HL-60 (cell line): ENCODE measurements around the gene ATP9B.

Experiments
- DNase-seq, 2 experiments: peaks; one replicate each; pipeline ENCODE4 v3.0.0-alpha.2; 2010 to 2020; ENCODE audit warnings: low read depth in 1 of 2, low spot score in 1 of 2
- H3K27ac ChIP-seq: fragments of 250-450 bp; sonication (Bioruptor Pico); replicated peaks from 2 replicates; pipeline ENCODE4 v1.5.1; 2020; ENCODE audit warnings: mild to moderate bottlenecking, moderate library complexity
- H3K27me3 ChIP-seq: fragments of 250-450 bp; sonication (Bioruptor Pico); 2 replicates; pipeline ENCODE4 v1.5.1; 2021; ENCODE audit warnings: mild to moderate bottlenecking, moderate library complexity; ENCODE audit not compliant: insufficient read depth, poor library complexity, severe bottlenecking
- H3K4me3 ChIP-seq: replicated peaks from 2 replicates; pipeline ENCODE4 v1.5.1; 2011; ENCODE audit warnings: mild to moderate bottlenecking, control low read depth, low read length; ENCODE audit not compliant: insufficient read depth
- GABPA ChIP-seq: IDR thresholded peaks from 2 replicates; pipeline ENCODE4 v1.6.1; 2012; ENCODE audit warnings: low read depth
- POLR2AphosphoS5 ChIP-seq: IDR thresholded peaks from 2 replicates; pipeline ENCODE4 v1.6.1; 2012; ENCODE audit warnings: low read depth
- SPI1 ChIP-seq: IDR thresholded peaks from 2 replicates; pipeline ENCODE4 v1.6.1; 2012; ENCODE audit warnings: low read depth, mild to moderate bottlenecking, borderline replicate concordance
- TF ChIP-seq, protein P1 (sequence below): IDR thresholded peaks from 2 replicates; pipeline ENCODE4 v1.6.1; 2012; ENCODE audit warnings: low read depth; ENCODE audit not compliant: insufficient replicate concordance
- TF ChIP-seq, protein P2 (sequence below): IDR thresholded peaks from one replicate; pipeline ENCODE4 v1.5.1; 2011; ENCODE audit warnings: low read length, control low read depth, inconsistent platforms; ENCODE audit not compliant: insufficient read depth

The ATP9B gene

DNA sequence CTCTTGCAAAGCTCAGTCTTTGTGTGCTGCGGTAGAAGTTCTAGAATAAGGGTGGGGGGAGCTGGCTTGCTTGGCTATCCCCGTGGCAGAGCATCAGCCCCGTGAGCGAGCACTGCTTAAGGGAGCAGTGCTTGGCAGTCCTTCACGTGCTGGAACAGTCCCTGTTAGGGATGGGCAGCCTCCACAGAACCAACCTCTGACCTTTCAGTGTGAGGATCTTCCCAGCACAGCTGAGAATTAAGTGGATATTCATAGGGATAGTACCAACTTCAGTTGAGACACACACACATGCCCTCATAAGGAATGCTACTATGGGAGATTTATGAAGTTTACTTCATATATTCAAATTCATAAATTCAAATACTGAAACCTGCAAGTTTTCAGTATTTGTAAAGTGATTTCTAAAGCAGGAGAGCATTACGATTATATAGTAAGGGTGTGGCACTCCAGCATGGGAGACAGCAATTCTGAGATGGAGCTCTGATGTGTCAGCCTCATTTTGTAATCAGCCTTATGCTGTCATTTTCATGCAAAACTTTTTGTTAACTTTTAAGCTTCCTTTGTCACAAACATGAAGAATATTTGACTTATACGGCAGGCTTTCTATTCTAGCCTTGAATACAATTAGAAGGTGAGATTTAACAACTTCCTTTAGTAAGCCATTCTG lies 39.5 kb downstream of the ATP9B start:
- no peak overlapping the region for H3K4me3 ChIP-seq
- H3K27me3 ChIP-seq: no peaks in the 10 kb centered on the region
- DNase-seq: no peak
- no peak overlapping the region for H3K27ac ChIP-seq
- TF ChIP-seq POLR2AphosphoS5: no peak
- TF ChIP-seq SPI1: no peak
- TF ChIP-seq, protein P1, sequence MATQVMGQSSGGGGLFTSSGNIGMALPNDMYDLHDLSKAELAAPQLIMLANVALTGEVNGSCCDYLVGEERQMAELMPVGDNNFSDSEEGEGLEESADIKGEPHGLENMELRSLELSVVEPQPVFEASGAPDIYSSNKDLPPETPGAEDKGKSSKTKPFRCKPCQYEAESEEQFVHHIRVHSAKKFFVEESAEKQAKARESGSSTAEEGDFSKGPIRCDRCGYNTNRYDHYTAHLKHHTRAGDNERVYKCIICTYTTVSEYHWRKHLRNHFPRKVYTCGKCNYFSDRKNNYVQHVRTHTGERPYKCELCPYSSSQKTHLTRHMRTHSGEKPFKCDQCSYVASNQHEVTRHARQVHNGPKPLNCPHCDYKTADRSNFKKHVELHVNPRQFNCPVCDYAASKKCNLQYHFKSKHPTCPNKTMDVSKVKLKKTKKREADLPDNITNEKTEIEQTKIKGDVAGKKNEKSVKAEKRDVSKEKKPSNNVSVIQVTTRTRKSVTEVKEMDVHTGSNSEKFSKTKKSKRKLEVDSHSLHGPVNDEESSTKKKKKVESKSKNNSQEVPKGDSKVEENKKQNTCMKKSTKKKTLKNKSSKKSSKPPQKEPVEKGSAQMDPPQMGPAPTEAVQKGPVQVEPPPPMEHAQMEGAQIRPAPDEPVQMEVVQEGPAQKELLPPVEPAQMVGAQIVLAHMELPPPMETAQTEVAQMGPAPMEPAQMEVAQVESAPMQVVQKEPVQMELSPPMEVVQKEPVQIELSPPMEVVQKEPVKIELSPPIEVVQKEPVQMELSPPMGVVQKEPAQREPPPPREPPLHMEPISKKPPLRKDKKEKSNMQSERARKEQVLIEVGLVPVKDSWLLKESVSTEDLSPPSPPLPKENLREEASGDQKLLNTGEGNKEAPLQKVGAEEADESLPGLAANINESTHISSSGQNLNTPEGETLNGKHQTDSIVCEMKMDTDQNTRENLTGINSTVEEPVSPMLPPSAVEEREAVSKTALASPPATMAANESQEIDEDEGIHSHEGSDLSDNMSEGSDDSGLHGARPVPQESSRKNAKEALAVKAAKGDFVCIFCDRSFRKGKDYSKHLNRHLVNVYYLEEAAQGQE: no peak
- TF ChIP-seq, protein P2, sequence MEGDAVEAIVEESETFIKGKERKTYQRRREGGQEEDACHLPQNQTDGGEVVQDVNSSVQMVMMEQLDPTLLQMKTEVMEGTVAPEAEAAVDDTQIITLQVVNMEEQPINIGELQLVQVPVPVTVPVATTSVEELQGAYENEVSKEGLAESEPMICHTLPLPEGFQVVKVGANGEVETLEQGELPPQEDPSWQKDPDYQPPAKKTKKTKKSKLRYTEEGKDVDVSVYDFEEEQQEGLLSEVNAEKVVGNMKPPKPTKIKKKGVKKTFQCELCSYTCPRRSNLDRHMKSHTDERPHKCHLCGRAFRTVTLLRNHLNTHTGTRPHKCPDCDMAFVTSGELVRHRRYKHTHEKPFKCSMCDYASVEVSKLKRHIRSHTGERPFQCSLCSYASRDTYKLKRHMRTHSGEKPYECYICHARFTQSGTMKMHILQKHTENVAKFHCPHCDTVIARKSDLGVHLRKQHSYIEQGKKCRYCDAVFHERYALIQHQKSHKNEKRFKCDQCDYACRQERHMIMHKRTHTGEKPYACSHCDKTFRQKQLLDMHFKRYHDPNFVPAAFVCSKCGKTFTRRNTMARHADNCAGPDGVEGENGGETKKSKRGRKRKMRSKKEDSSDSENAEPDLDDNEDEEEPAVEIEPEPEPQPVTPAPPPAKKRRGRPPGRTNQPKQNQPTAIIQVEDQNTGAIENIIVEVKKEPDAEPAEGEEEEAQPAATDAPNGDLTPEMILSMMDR: no peak
- TF ChIP-seq GABPA: no peak

DNA sequence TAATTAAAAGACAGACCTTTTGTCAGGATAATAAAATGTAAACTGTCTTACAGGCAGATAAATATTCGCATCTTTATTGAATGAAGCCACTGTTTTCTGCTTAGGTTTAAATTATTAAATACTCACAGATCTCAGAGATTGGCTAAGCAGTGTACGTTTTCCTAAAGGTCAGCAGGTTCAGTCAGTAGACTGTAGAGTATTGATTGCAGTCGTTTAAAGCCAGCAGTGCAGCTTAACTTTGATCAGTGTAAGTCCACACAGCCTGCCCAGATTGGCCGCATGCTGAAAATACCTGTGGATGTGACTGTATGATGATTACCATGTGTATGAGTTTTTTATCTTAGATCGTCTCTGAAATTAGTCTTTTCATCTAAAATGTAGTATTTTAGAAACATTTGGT lies 42.3 kb downstream of the ATP9B start:
- Histone ChIP-seq H3K27ac (no peak overlapping the region), H3K4me3 (no peak overlapping the region), H3K27me3 (no peaks in the 10 kb centered on the region)
- TF ChIP-seq SPI1 (no peak), GABPA (no peak), POLR2AphosphoS5 (no peak)
- TF ChIP-seq, protein P2: no peak
- TF ChIP-seq, protein P1: no peak
- no peak for DNase-seq

DNA sequence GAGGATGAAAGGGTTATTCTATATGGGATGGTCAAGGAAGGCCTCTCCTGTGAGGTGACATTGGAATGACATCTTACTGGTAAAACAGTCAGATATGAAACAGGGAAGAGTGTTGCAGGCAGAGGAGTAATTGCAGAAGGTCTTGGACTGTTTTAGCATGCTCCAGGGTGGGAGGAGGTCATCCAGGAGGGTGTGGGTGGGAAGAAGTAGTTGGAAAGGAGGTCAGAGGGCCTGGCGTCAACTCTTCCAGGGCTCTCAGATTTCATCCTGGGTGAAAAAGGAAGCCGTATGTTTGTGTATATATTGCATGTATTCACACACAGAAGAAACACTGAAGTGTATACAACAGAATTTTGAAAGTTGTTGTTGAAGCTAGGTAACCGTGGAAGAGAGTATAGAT lies 48.2 kb downstream of the ATP9B start:
- Histone ChIP-seq H3K27ac (no peak overlapping the region), H3K4me3 (no peak overlapping the region)
- TF ChIP-seq GABPA: no peak
- TF ChIP-seq SPI1: no peak
- TF ChIP-seq, protein P2: no peak
- no peak for TF ChIP-seq POLR2AphosphoS5
- TF ChIP-seq, protein P1: no peak

More for the DNA sequence above, 48.2 kb downstream of the ATP9B start:
- DNase-seq: no peak
- H3K27me3 ChIP-seq: no peaks in the 10 kb centered on the region
